Measurements from ENCODE around the gene PCED1B. TPM values are rescaled to one million over a fixed set of nuclear protein-coding genes. Genes with fewer than 3 reads are reported as not detected.
A peak's percentile ranks its signal among the peaks of the same experiment; 100 is the strongest.

PCED1B gene
- total RNA-seq, 4 donors from 2014 or later, result 1.0 to 1.5 (median 1.2) TPM

DNA sequence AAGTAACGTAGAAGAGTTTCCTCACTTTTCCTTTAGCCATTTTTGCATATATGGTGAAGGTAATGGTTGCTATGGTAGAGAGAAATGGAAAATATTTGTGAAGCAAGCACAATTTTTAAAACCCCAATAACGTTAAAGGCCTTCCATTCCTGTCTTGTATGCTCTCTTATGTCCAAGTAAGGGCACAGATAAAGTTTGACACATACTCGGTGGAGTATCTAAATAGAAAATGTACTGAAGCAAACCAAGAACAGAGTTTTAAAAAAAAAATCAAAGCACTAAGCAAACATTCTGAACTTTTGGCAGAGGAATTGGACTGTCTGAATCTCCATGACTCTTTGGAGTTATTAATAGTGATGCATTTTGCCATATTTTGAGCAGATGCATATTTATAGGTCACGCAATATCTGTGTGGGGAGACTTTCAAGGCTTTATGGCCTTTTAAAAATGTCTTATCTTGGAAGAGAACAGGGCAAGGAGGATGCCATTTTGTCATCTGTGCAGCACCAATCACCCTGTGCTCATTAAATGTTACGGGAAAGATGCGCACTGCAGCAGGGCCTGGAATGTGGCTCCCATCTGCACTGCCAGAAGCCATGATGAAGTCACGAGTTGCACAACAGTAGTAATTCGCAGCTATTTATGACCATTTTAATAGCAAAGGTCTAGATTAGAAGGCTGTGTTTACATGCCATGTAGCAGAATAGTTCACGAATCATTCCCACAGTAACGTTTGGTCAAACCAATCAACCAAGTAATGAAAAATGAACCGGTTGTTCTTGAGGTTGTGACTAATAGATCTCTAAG, 23.6 kb downstream of the PCED1B start:
- no peak for TF ChIP-seq POLR2A (IDR thresholded peaks at IDR 0.05)
- TF ChIP-seq, protein P1, sequence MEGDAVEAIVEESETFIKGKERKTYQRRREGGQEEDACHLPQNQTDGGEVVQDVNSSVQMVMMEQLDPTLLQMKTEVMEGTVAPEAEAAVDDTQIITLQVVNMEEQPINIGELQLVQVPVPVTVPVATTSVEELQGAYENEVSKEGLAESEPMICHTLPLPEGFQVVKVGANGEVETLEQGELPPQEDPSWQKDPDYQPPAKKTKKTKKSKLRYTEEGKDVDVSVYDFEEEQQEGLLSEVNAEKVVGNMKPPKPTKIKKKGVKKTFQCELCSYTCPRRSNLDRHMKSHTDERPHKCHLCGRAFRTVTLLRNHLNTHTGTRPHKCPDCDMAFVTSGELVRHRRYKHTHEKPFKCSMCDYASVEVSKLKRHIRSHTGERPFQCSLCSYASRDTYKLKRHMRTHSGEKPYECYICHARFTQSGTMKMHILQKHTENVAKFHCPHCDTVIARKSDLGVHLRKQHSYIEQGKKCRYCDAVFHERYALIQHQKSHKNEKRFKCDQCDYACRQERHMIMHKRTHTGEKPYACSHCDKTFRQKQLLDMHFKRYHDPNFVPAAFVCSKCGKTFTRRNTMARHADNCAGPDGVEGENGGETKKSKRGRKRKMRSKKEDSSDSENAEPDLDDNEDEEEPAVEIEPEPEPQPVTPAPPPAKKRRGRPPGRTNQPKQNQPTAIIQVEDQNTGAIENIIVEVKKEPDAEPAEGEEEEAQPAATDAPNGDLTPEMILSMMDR (IDR thresholded peaks at IDR 0.05), result no peak
- no peak for DNase-seq
- H3K4me3 ChIP-seq (replicated peaks in 1 of 3), result no peak overlapping the region
- no peaks in the 10 kb centered on the region for H3K9me3 ChIP-seq
- WGBS, 2 donors, result 78 to 83% methylated on average over 10 of the region's 11 CpGs
- H3K36me3 ChIP-seq, result no peaks in the 10 kb centered on the region
- H3K27ac ChIP-seq, result no peak overlapping the region
- H3K4me1 ChIP-seq, result no peaks in the 10 kb centered on the region
- intact Hi-C loops (cut with DNase I), result no loop called here
- no peaks in the 10 kb centered on the region for H3K27me3 ChIP-seq

DNA sequence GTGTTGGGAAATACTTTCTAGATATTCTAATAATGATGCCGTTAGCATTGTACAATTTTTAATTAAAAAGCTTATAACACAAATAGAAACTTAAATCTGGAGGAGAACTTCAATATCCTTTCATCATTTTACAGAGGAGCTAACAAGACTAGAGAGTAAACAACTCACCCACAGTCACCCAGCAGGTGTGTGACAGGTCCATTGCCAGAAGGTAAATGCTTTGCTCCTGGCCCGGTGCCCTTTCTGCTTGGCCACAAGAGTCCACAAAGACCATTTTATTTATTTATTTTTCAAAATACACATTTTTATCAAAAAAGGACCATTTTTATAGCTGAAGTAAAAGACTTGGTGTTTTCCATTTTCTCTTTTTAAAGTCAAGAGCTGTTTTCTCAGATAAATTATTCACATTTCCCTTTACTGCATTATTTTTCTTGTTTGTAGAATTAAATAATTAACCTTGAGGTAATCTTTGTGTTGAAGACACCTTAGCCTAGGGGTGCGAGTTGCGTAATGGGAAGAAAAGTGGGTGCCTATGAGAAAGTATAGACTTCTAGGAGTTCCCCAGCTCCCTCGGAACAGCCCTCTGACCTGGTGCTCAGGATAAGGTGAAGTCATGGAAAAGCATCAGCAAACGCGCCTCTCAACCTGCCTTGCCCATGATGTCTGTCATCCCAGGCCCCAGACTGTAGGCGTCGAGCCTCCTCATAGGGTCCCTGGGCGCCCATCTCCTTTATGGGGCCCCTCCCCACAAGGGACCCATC, 26.7 kb downstream of the PCED1B start:
- Histone ChIP-seq H3K27ac (no peak overlapping the region), H3K4me3 (replicated peaks in 1 of 3) (no peak overlapping the region), H3K36me3 (no peaks in the 10 kb centered on the region), H3K9me3 (no peaks in the 10 kb centered on the region), H3K4me1 (no peaks in the 10 kb centered on the region), H3K27me3 (no peaks in the 10 kb centered on the region)
- DNase-seq, result peak in 1 of 2 donors; percentile 13
- intact Hi-C loops (cut with DNase I), result no loop called here
- no peak for TF ChIP-seq POLR2A (IDR thresholded peaks at IDR 0.05)
- TF ChIP-seq, protein P1 (IDR thresholded peaks at IDR 0.05), result no peak
- WGBS, 2 donors, result 89 to 90% methylated on average over 10 of the region's 10 CpGs

DNA sequence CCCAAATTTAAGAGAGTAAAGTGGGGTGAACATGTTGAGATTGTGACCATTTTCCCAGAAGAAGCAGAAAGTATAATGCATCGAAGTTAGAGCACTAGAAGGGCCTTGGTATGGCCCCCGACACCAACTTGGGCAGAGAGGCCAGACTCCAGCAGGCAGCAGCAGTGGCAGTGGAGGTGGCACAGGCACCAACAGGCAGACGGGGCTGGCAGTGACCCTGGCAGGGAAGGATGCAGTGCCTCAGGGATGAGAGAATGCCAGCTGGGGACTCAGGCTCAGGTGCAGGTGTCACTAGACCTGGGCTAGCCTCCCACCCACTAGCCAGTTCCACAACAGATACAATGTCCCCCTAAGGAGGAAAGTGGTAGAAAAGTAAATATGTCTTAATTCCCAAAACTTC, 28.0 kb downstream of the PCED1B start:
- DNase-seq, result no peak
- TF ChIP-seq POLR2A (IDR thresholded peaks at IDR 0.05), result no peak
- TF ChIP-seq, protein P1 (IDR thresholded peaks at IDR 0.05), result no peak
- 96 to 97% methylated on average over 3 of the region's 3 CpGs for WGBS, 2 donors
- intact Hi-C loops (cut with DNase I), result no loop called here
- Histone ChIP-seq H3K27me3 (no peaks in the 10 kb centered on the region), H3K4me1 (no peaks in the 10 kb centered on the region), H3K36me3 (no peaks in the 10 kb centered on the region), H3K27ac (no peak overlapping the region), H3K4me3 (replicated peaks in 1 of 3) (no peak overlapping the region), H3K9me3 (no peaks in the 10 kb centered on the region)

DNA sequence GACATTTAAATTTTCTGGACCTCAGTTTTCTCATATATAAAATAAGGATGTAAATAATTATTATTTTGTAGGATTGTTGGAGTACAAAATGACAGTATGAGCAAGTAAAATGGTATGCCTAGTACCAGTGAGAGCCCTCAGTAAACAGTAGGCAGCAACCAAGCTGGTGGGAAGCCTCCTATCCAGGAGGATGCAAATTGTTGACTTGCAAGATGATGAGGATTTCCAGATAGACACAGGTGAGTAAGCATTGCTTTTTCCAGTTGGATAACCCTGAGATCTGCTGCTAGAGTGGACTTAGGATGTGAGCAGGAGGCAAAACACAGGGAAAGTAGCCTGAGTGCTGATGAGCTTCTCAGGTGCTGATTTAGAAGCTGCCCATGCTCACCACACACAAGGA, 28.5 kb downstream of the PCED1B start:
- Histone ChIP-seq H3K4me3 (replicated peaks in 1 of 3) (no peak overlapping the region), H3K36me3 (no peaks in the 10 kb centered on the region), H3K27me3 (no peaks in the 10 kb centered on the region), H3K4me1 (no peaks in the 10 kb centered on the region), H3K27ac (no peak overlapping the region), H3K9me3 (no peaks in the 10 kb centered on the region)
- TF ChIP-seq, protein P1 (IDR thresholded peaks at IDR 0.05), result no peak
- no peak for TF ChIP-seq POLR2A (IDR thresholded peaks at IDR 0.05)
- DNase-seq, result no peak
- intact Hi-C loops (cut with DNase I), result no loop called here

DNA sequence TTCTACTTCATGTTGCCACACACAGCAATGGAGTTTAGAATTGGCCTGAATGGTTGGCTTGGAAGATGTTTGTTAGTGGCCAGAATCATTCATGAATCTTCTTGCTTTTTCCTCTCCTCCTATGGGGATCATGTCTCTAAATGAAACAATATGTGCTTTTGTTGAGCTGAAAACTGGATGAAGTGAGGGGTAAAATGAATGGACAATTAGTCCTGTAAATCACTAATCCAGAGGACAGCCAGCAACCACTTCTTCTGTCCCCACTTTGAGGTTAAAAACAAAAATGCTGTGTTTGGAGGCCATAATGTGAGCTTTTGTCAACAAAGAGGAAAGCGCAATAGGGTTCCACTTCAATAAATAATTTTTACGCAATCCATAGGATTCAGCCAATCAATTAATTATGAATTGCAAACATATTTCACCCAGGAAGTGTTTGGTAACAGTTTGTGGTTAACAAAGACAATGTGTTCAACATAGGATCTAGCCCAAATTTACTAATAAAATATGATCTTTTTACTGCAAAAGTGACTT, 30.7 kb downstream of the PCED1B start:
- intact Hi-C loops (cut with DNase I), result no loop called here
- Histone ChIP-seq H3K4me3 (replicated peaks in 1 of 3) (no peak overlapping the region), H3K36me3 (no peaks in the 10 kb centered on the region), H3K27ac (no peak overlapping the region), H3K27me3 (no peaks in the 10 kb centered on the region), H3K9me3 (no peaks in the 10 kb centered on the region), H3K4me1 (no peaks in the 10 kb centered on the region)
- no peak for TF ChIP-seq POLR2A (IDR thresholded peaks at IDR 0.05)
- TF ChIP-seq, protein P1 (IDR thresholded peaks at IDR 0.05), result no peak
- DNase-seq, result no peak
- WGBS, 2 donors, result 74 to 98% methylated on average over 2 of the region's 2 CpGs
